ENCODE measurements around the gene CNKSR3. TPM values are rescaled to one million over a fixed set of nuclear protein-coding genes. Genes with fewer than 3 reads are reported as not detected.

The CNKSR3 gene
- total RNA-seq, 1 experiment from 2014 or later, result 10.3 TPM

DNA sequence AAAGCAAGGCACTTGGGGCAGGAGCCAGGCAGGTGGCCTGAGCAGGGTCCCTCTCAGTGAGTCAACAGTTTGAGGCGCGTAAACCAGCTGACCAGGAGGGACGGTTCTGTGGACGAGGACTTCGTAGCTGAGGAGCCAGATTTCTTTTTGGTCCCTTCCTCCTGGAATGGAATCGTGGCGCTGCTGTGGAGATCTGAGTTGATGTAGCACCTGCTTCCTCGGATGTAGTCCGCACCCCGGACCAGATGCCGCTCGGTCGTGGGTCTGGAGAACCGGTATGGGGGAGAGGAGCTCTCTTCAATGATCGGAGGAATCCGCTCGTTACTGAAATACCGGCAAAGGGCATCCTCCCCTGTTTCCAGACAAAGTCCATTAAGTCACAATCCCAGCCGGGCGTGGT lies 104.2 kb downstream of the CNKSR3 start:
- Histone ChIP-seq H3K4me3 (ENCODE audit: low read depth, low read length, poor library complexity, severe bottlenecking) (no peak overlapping the region), H3K27me3 (replicated peaks; ENCODE audit: insufficient read depth, low read depth, low read length, poor library complexity) (no peaks in the 10 kb centered on the region), H3K9me3 (ENCODE audit: low read depth, low read length, poor library complexity, severe bottlenecking) (no peaks in the 10 kb centered on the region), H3K27ac (ENCODE audit: low read depth, low read length, poor library complexity, severe bottlenecking) (no peak overlapping the region), H3K36me3 (ENCODE audit: insufficient read depth, low read length, poor library complexity, severe bottlenecking) (no peaks in the 10 kb centered on the region), H3K4me1 (ENCODE audit: insufficient read depth, low read length, poor library complexity, severe bottlenecking) (peaks cover 26% of the 10 kb centered on the region)
- ChIA-PET POLR2A (ENCODE audit: low non-redundant PET) (no interaction called here), CTCF (no interaction called here)
- no TSS peak for BruUV-seq (replicated peaks)
- DNase-seq (ENCODE audit: low spot score), result no peak
- intact Hi-C loops (cut with micrococcal nuclease; ENCODE audit: unreplicated experiment), result loop anchor here (10.0 kb wide), 1 partner anchor 252 kb away; no protein-coding TSS in a partner anchor
- no peak for TF ChIP-seq EZH2 (IDR thresholded peaks at IDR 0.05; ENCODE audit: borderline replicate concordance, low read depth, low read length, poor library complexity, severe bottlenecking)
- TF ChIP-seq, protein P1, sequence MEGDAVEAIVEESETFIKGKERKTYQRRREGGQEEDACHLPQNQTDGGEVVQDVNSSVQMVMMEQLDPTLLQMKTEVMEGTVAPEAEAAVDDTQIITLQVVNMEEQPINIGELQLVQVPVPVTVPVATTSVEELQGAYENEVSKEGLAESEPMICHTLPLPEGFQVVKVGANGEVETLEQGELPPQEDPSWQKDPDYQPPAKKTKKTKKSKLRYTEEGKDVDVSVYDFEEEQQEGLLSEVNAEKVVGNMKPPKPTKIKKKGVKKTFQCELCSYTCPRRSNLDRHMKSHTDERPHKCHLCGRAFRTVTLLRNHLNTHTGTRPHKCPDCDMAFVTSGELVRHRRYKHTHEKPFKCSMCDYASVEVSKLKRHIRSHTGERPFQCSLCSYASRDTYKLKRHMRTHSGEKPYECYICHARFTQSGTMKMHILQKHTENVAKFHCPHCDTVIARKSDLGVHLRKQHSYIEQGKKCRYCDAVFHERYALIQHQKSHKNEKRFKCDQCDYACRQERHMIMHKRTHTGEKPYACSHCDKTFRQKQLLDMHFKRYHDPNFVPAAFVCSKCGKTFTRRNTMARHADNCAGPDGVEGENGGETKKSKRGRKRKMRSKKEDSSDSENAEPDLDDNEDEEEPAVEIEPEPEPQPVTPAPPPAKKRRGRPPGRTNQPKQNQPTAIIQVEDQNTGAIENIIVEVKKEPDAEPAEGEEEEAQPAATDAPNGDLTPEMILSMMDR (conservative IDR thresholded peaks at IDR 0.05; ENCODE audit: low read depth, low read length), result no peak

DNA sequence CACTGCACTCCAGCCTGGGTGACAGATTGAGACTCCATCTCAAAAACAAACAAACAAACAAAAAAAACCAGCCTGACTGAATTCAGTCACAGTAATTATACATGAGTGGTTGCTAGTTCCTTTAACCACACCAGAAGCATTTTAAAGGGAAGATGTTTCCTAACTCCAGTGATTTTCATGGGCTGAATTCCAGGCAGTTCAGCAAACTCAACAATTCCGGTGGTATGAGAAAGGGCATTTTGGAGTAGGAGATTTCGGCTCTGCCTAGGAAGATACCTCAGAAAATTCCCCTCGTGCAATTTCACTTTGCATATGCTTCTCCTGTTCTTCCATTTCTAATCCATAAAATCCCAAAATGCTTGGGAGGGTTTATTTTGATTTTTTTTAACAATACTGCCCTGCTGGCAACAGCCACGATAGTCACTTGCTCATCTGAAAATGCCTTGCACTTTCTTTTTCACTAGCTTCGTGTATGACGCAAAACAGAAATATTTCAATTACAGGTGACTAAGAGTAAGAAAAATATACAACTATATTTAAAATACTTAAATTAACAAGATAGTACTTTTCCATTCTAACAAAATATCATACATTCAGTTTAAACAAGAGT lies 105.6 kb downstream of the CNKSR3 start:
- CTCF ChIA-PET, result no interaction called here
- DNase-seq (ENCODE audit: low spot score), result no peak
- H3K4me3 ChIP-seq (ENCODE audit: low read depth, low read length, poor library complexity, severe bottlenecking), result no peak overlapping the region

DNA sequence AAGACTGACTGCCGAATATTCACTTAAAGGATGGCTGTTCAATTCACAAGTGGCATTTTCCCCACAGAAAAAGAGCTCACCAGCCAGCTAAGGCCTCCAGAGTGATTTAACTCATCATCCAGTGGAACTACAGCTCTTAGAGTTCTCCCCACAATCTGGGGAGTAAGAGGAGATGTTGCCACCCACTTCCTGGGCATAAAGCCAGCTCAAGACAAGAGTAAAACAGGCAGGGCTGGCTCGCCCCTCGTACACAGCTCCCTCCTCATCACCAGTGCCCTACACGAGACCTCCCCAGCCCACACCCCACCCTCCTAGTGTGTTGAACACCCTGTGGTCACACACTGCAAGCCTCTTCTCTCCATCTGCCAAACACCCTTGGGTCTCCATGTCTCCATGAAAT lies 106.7 kb downstream of the CNKSR3 start:
- ChIA-PET POLR2A (ENCODE audit: low non-redundant PET) (interaction anchor here (0.6 to 0.7 kb wide), 2 partner anchors 116 to 1380 kb away, joined by 3 to 6 read pairs; no protein-coding TSS in a partner anchor), CTCF (no interaction called here)
- peaks cover 10% of the 10 kb centered on the region for H3K4me1 ChIP-seq (ENCODE audit: insufficient read depth, low read length, poor library complexity, severe bottlenecking)
- no peak overlapping the region for H3K27ac ChIP-seq (ENCODE audit: low read depth, low read length, poor library complexity, severe bottlenecking)
- H3K27me3 ChIP-seq (replicated peaks; ENCODE audit: insufficient read depth, low read depth, low read length, poor library complexity), result no peaks in the 10 kb centered on the region
- TF ChIP-seq EZH2 (IDR thresholded peaks at IDR 0.05; ENCODE audit: borderline replicate concordance, low read depth, low read length, poor library complexity, severe bottlenecking), result no peak
- TF ChIP-seq, protein P1 (conservative IDR thresholded peaks at IDR 0.05; ENCODE audit: low read depth, low read length), result no peak
- no peaks in the 10 kb centered on the region for H3K9me3 ChIP-seq (ENCODE audit: low read depth, low read length, poor library complexity, severe bottlenecking)
- DNase-seq (ENCODE audit: low spot score), result peak; percentile 71
- no TSS peak for BruUV-seq (replicated peaks)
- H3K4me3 ChIP-seq (ENCODE audit: low read depth, low read length, poor library complexity, severe bottlenecking), result no peak overlapping the region
- peaks cover 3% of the 10 kb centered on the region for H3K36me3 ChIP-seq (ENCODE audit: insufficient read depth, low read length, poor library complexity, severe bottlenecking)
- intact Hi-C loops (cut with micrococcal nuclease; ENCODE audit: unreplicated experiment), result loop anchor here (10.0 kb wide), 1 partner anchor 249 kb away; no protein-coding TSS in a partner anchor

More for the DNA sequence above, 105.6 kb downstream of the CNKSR3 start:
- TF ChIP-seq, protein P1 (conservative IDR thresholded peaks at IDR 0.05; ENCODE audit: low read depth, low read length), result no peak
- TF ChIP-seq EZH2 (IDR thresholded peaks at IDR 0.05; ENCODE audit: borderline replicate concordance, low read depth, low read length, poor library complexity, severe bottlenecking), result no peak
- BruUV-seq (replicated peaks), result no TSS peak
- intact Hi-C loops (cut with micrococcal nuclease; ENCODE audit: unreplicated experiment), result loop anchor here (10.0 kb wide), 1 partner anchor 250 kb away; no protein-coding TSS in a partner anchor
- POLR2A ChIA-PET (ENCODE audit: low non-redundant PET), result no interaction called here
- no peaks in the 10 kb centered on the region for H3K9me3 ChIP-seq (ENCODE audit: low read depth, low read length, poor library complexity, severe bottlenecking)
- peaks cover 3% of the 10 kb centered on the region for H3K36me3 ChIP-seq (ENCODE audit: insufficient read depth, low read length, poor library complexity, severe bottlenecking)
- H3K4me1 ChIP-seq (ENCODE audit: insufficient read depth, low read length, poor library complexity, severe bottlenecking), result peaks cover 12% of the 10 kb centered on the region
- H3K27me3 ChIP-seq (replicated peaks; ENCODE audit: insufficient read depth, low read depth, low read length, poor library complexity), result no peaks in the 10 kb centered on the region
- H3K27ac ChIP-seq (ENCODE audit: low read depth, low read length, poor library complexity, severe bottlenecking), result no peak overlapping the region
